Measurements from ENCODE around the gene LPP. TPM values are rescaled to one million over a fixed set of nuclear protein-coding genes. Genes with fewer than 3 reads are reported as not detected.

LPP gene
- total RNA-seq, 2 donors from 2014 or later: 52.7 to 56.7 TPM

- Mint-ChIP-seq H3K27me3 (no peaks in the 10 kb centered on the region), H3K4me1 (ENCODE audit: low read depth in 2 of 2) (peaks cover 10 to 12% of the 10 kb centered on the region in 2 donors)
Measured at GRCh38 chr3:188861842-188862744, 708.1 kb downstream of the LPP start.

GRCh38 chr3:188863999-188864406 is 710.0 kb downstream of the LPP start:
- DNase-seq (ENCODE audit: low spot score) (no peak), ATAC-seq (no peak)
- no peaks in the 10 kb centered on the region for H3K9me3 Mint-ChIP-seq
- H3K4me3 Mint-ChIP-seq: no peak overlapping the region
- no peaks in the 10 kb centered on the region for H3K27me3 Mint-ChIP-seq
- H3K4me1 Mint-ChIP-seq (ENCODE audit: low read depth in 2 of 2): peaks cover 12 to 19% of the 10 kb centered on the region in 2 donors
- H3K27ac Mint-ChIP-seq: no peak overlapping the region
- H3K36me3 Mint-ChIP-seq: no peaks in the 10 kb centered on the region

More at GRCh38 chr3:188861842-188862744, 708.1 kb downstream of the LPP start:
- DNase-seq (ENCODE audit: low spot score): no peak
- ATAC-seq: no peak
- H3K9me3 Mint-ChIP-seq: no peaks in the 10 kb centered on the region
- peak overlapping the region in 1 of 2 donors; percentile 10 for H3K27ac Mint-ChIP-seq
- H3K4me3 Mint-ChIP-seq: no peak overlapping the region
- no peaks in the 10 kb centered on the region for H3K36me3 Mint-ChIP-seq

GRCh38 chr3:188867691-188868265 is 713.8 kb downstream of the LPP start:
- Mint-ChIP-seq H3K36me3 (no peaks in the 10 kb centered on the region), H3K4me3 (no peak overlapping the region), H3K4me1 (ENCODE audit: low read depth in 2 of 2) (peaks cover 0 to 14% of the 10 kb centered on the region in 2 donors), H3K27ac (peak overlapping the region in 1 of 2 donors; percentile 52), H3K27me3 (no peaks in the 10 kb centered on the region), H3K9me3 (no peaks in the 10 kb centered on the region)
- DNase-seq (ENCODE audit: low spot score) (no peak), ATAC-seq (no peak)

GRCh38 chr3:188868803-188869202 is 714.8 kb downstream of the LPP start:
- Mint-ChIP-seq H3K27ac (peak overlapping the region in 1 of 2 donors; percentile 52), H3K36me3 (no peaks in the 10 kb centered on the region), H3K4me3 (no peak overlapping the region), H3K9me3 (no peaks in the 10 kb centered on the region), H3K27me3 (no peaks in the 10 kb centered on the region), H3K4me1 (ENCODE audit: low read depth in 2 of 2) (peaks cover 0 to 14% of the 10 kb centered on the region in 2 donors)
- ATAC-seq: no peak
- no peak for DNase-seq (ENCODE audit: low spot score)

- Mint-ChIP-seq H3K36me3 (peaks cover under 1% of the 10 kb centered on the region), H3K4me3 (no peak overlapping the region), H3K9me3 (no peaks in the 10 kb centered on the region), H3K27me3 (no peaks in the 10 kb centered on the region), H3K27ac (no peak overlapping the region), H3K4me1 (ENCODE audit: low read depth in 2 of 2) (peaks cover 0 to 14% of the 10 kb centered on the region in 2 donors)
- DNase-seq (ENCODE audit: low spot score) (no peak), ATAC-seq (no peak)
Measured at GRCh38 chr3:188869628-188870027, 715.7 kb downstream of the LPP start.

- Mint-ChIP-seq H3K27ac (no peak overlapping the region), H3K4me1 (ENCODE audit: low read depth in 2 of 2) (peaks cover 0 to 14% of the 10 kb centered on the region in 2 donors), H3K27me3 (no peaks in the 10 kb centered on the region), H3K36me3 (peaks cover 9% of the 10 kb centered on the region), H3K4me3 (no peak overlapping the region), H3K9me3 (no peaks in the 10 kb centered on the region)
- DNase-seq (ENCODE audit: low spot score) (no peak), ATAC-seq (no peak)
Measured at GRCh38 chr3:188870431-188870830, 716.5 kb downstream of the LPP start.

- H3K4me1 Mint-ChIP-seq (ENCODE audit: low read depth in 2 of 2): peaks cover 0 to 7% of the 10 kb centered on the region in 2 donors
- ATAC-seq: no peak
Measured at GRCh38 chr3:188874576-188874975, 720.6 kb downstream of the LPP start.

GRCh38 chr3:188875413-188875812 is 721.5 kb downstream of the LPP start:
- no peak for DNase-seq (ENCODE audit: low spot score)
- H3K4me3 Mint-ChIP-seq: no peak overlapping the region
- H3K9me3 Mint-ChIP-seq: no peaks in the 10 kb centered on the region
- H3K4me1 Mint-ChIP-seq (ENCODE audit: low read depth in 2 of 2): peaks cover 0 to 3% of the 10 kb centered on the region in 2 donors
- H3K36me3 Mint-ChIP-seq: peaks cover 10% of the 10 kb centered on the region
- no peak overlapping the region for H3K27ac Mint-ChIP-seq
- H3K27me3 Mint-ChIP-seq: no peaks in the 10 kb centered on the region
- no peak for ATAC-seq

More at GRCh38 chr3:188874576-188874975, 720.6 kb downstream of the LPP start:
- no peaks in the 10 kb centered on the region for H3K9me3 Mint-ChIP-seq
- no peaks in the 10 kb centered on the region for H3K27me3 Mint-ChIP-seq
- H3K27ac Mint-ChIP-seq: no peak overlapping the region
- peaks cover 10% of the 10 kb centered on the region for H3K36me3 Mint-ChIP-seq
- no peak overlapping the region for H3K4me3 Mint-ChIP-seq
- no peak for DNase-seq (ENCODE audit: low spot score)

GRCh38 chr3:188876370-188876769 is 722.4 kb downstream of the LPP start:
- Mint-ChIP-seq H3K9me3 (peaks cover 3% of the 10 kb centered on the region), H3K36me3 (peaks cover 16% of the 10 kb centered on the region), H3K4me1 (ENCODE audit: low read depth in 2 of 2) (peaks cover 5 to 7% of the 10 kb centered on the region in 2 donors), H3K27me3 (no peaks in the 10 kb centered on the region), H3K4me3 (no peak overlapping the region), H3K27ac (no peak overlapping the region)
- DNase-seq (ENCODE audit: low spot score) (no peak), ATAC-seq (no peak)

GRCh38 chr3:188877381-188877780 is 723.4 kb downstream of the LPP start:
- Mint-ChIP-seq H3K9me3 (peaks cover 3% of the 10 kb centered on the region), H3K27me3 (no peaks in the 10 kb centered on the region), H3K4me1 (ENCODE audit: low read depth in 2 of 2) (peaks cover 5 to 11% of the 10 kb centered on the region in 2 donors), H3K27ac (no peak overlapping the region), H3K36me3 (peaks cover 16% of the 10 kb centered on the region), H3K4me3 (no peak overlapping the region)
- ATAC-seq (no peak), DNase-seq (ENCODE audit: low spot score) (no peak)

- Mint-ChIP-seq H3K4me1 (ENCODE audit: low read depth in 2 of 2) (peaks cover 5 to 11% of the 10 kb centered on the region in 2 donors), H3K27me3 (no peaks in the 10 kb centered on the region), H3K4me3 (no peak overlapping the region), H3K36me3 (peaks cover 16% of the 10 kb centered on the region), H3K27ac (no peak overlapping the region), H3K9me3 (peaks cover 3% of the 10 kb centered on the region)
- DNase-seq (ENCODE audit: low spot score) (no peak), ATAC-seq (no peak)
Measured at GRCh38 chr3:188878076-188878475, 724.1 kb downstream of the LPP start.

GRCh38 chr3:188881954-188882641 is 728.1 kb downstream of the LPP start:
- Mint-ChIP-seq H3K9me3 (peaks cover 3% of the 10 kb centered on the region), H3K4me3 (no peak overlapping the region), H3K27ac (no peak overlapping the region), H3K36me3 (peaks cover 6% of the 10 kb centered on the region), H3K4me1 (ENCODE audit: low read depth in 2 of 2) (peaks cover 5 to 11% of the 10 kb centered on the region in 2 donors), H3K27me3 (no peaks in the 10 kb centered on the region)
- DNase-seq (ENCODE audit: low spot score) (no peak), ATAC-seq (no peak)

GRCh38 chr3:188884299-188885043 is 730.5 kb downstream of the LPP start:
- no peak for ATAC-seq
- no peak for DNase-seq (ENCODE audit: low spot score)
- peaks cover 6% of the 10 kb centered on the region for H3K36me3 Mint-ChIP-seq
- no peaks in the 10 kb centered on the region for H3K27me3 Mint-ChIP-seq
- peaks cover 3% of the 10 kb centered on the region for H3K9me3 Mint-ChIP-seq
- H3K4me1 Mint-ChIP-seq (ENCODE audit: low read depth in 2 of 2): peaks cover 5 to 8% of the 10 kb centered on the region in 2 donors
- no peak overlapping the region for H3K4me3 Mint-ChIP-seq
- peak overlapping the region in 1 of 2 donors; percentile 13 for H3K27ac Mint-ChIP-seq
